Smooth muscle cell of the brain vasculature (primary cell): ENCODE measurements around the gene OSBPL8.

ENCODE experiments used
- DNase-seq: peaks from one replicate; pipeline ENCODE4 v3.0.0-alpha.2; 2012; ENCODE audit warnings: low read depth, low spot score

OSBPL8 gene

GRCh38 chr12:76559400-76560085 lies at the start of gene OSBPL8:
Gene OSBPL8 (minus strand): TSS chr12:76559771. CDS start chr12:76487551, 72,220 bp downstream.
- DNase-seq = peak; percentile 87

- no peak for DNase-seq
Measured at GRCh38 chr12:76608070-76608469, 48.5 kb upstream of the OSBPL8 start.

GRCh38 chr12:76595056-76595455 lies 35.5 kb upstream of the OSBPL8 start:
- DNase-seq = no peak

DNA sequence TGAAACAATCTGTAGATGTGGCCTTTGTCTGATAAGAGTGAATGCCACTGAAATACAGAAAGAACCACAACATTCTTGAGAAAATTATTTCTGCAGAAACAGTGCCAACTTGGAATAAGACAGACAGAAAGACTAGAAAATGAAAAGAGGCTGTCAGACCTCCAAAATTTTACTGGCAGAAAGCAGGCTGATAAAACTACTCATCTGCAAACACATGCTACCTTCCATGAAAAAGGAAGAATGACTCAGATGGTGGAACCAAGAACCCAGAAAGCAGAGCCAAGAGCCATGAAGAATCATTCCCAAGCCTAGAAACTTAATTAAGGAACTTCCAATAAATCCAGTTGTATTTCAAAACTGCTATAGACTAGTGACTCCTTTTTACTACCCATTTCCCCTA lies 31.9 kb upstream of the OSBPL8 start:
- DNase-seq = no peak

DNA sequence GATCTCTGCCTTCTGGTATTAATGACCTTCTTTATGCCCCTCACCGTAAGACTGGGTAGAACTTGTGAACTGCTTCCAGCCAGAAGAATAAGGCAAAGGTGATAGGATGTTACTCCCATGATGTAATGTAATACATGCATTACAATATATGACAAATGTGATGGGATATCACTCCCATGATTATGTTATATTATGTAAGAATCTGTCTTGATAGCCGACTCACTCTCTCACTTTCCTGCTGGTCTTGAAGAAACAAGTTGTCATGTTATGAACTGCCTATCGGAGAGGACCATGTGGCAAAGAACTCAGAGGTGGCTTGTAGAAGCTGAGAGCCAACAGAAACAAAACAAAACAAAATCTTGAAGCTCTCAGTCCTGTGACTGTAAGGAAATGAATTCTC lies 30.6 kb upstream of the OSBPL8 start:
- DNase-seq = no peak

DNA sequence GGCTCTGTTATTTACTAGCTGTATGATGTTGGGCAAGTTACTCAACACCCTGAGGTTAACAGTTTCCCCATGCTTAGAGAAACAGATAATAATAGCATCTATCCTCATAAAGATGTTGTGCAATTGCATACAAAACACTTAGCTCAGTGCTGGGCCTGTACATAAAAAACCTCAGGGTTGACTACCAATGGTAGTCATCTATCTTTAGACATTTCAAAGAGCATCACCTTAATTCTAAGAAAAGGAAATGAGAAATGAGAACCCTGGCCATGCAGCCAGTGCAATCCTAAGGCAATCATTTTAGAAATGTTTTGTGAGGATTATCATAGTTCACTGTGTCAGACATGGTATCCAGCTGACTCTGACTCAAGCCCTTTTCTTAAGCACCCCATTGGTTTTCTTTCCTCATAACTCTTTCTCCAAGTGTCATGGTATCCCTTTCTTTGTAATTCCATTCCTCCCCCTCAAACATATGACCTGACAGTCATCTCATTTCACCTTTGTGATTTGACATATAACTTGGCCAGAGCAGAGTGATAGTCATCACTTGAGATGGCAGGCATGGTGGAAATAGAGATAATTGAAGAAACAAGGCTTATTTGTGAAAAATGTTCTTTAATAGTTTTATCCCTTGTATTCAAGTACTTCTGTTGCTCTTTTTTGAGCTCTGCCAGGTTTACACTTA lies 29.5 kb upstream of the OSBPL8 start:
- DNase-seq = no peak

- no peak for DNase-seq
Measured at GRCh38 chr12:76587428-76588178, 28.0 kb upstream of the OSBPL8 start.

- no peak for DNase-seq
Measured at GRCh38 chr12:76586764-76587395, 27.3 kb upstream of the OSBPL8 start.

DNA sequence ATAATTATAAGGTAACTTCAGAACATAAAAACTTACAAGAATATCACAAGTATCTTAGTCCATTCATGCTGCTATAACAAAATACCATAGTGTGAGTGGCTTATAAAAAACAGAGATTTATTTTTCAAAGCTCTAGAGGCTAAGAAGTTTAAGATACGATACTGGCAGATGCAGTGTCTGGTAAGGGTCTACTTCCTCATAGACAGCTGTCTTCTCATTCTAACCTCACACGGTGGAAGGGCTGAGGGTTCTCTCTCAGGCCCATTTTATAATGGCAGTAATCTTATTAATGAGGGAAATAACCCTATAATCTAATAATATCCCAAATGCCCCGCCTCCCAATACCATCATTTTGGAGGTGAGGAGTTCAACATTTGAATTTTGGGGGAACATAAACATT lies 23.7 kb upstream of the OSBPL8 start:
- no peak for DNase-seq

- no peak for DNase-seq
Measured at GRCh38 chr12:76573840-76574373, 14.3 kb upstream of the OSBPL8 start.

GRCh38 chr12:76571256-76571655 lies 11.7 kb upstream of the OSBPL8 start:
- DNase-seq = no peak

DNA sequence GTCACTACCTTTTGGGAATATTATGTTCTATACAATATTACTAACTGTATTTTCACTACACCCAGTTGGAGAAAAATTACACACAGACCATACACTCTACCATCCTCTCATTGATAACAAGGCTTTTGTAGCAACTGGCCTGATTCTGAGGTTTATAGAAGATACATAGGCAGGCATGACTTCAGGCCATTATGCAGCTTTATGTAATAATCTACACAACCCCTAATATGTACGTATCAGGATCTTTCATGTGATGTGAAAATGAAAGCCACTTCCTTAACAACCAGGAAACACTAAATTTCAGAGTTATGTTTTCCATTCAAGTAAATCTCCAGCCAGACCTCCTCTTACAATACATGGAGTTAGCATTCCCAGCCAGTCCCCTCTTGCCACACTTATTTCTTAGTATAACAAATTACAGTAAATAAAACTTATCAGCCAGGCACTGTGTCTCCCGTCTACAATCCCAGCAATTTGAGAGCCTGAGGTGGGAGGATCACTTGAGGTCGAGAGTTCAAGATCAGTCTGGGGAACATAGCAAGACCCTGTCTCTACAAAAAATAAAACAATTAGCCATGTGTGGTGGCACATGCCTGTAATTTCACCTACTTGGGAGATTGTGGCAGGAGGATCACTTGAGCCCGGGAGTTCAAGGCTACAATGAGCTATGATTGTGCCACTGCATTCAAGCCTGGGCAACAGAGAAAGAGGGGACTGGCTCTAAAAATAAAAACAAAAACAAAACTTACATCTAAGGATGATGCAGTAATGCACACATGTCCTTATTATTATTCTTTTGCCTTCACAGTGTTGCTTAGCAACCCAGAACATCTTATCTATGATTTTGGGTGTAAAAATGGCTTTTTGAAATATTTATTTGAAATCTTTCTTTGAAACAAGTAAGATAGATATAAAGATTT lies 10.4 kb upstream of the OSBPL8 start:
- DNase-seq = no peak

DNA sequence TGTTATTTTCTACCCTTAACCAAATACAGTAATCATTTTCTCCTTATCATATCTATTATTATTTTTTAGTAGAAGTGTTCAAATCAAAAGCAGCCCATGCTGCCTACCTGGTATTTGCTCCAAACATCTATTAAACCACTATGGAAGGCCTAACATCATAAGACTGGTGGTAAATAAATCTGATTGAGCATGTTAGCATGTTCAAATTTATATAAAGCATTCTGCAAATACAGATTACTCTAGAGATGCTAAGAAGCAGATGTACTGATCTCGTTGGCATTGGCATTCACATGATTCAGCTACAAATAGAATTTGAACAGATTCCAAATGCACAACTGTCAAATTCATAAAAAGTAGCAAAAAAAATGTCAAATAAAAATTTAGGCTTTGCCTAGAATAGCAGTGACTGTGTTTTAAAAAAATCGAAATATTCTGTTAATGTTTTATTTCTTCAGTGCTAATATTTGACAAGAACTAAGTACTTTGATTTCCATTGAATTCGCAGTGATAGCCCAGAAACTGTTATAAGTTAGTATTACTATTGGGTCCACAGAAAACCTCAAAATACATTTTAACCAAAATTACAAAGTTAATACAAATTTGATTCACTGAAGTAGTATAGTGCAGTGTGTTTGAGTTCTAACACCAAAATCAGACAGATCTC lies 9.4 kb upstream of the OSBPL8 start:
- no peak for DNase-seq

DNA sequence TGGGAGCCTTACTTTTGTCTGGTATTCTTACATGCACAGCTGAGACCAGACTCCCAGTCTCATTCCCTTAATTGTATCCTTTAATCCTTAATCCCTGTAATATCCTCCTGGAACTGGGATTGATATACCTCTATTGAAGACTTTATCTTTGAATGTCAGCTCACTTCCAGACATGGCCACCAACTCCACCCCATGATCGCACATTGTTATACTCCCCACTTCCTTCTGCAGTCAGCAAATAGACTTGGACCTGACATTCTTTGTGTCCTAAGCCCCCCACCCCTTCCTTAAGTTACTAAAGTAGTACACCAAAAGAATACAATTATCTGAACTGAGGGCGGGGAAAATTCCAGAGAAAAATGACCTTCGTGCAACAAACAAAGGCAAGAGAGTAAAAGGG lies 8.6 kb upstream of the OSBPL8 start:
- DNase-seq = no peak

DNA sequence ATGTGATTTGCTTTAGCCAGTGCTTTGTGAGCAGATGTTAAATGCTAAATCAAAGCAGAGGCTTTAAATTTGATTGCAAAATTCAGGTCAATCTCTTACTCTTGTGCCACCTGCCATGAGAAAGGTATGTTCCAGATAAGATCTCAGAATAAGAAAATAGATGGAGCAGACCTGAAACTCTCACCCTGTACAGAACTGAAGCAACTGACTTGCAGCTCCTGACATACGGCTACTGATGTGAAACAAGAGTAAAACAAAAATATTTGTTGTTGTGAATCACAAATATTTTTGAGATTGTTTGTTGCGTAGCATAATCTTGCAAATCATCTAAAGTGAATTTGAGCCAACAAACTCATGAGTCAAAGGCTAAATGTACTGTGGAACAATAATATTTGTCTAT lies 3.5 kb upstream of the OSBPL8 start:
- DNase-seq = no peak

- DNase-seq = no peak
Measured at GRCh38 chr12:76562130-76562529, 2.6 kb upstream of the OSBPL8 start.

GRCh38 chr12:76560086-76560491 lies 518 bp upstream of the OSBPL8 start:
- DNase-seq = no peak

DNA sequence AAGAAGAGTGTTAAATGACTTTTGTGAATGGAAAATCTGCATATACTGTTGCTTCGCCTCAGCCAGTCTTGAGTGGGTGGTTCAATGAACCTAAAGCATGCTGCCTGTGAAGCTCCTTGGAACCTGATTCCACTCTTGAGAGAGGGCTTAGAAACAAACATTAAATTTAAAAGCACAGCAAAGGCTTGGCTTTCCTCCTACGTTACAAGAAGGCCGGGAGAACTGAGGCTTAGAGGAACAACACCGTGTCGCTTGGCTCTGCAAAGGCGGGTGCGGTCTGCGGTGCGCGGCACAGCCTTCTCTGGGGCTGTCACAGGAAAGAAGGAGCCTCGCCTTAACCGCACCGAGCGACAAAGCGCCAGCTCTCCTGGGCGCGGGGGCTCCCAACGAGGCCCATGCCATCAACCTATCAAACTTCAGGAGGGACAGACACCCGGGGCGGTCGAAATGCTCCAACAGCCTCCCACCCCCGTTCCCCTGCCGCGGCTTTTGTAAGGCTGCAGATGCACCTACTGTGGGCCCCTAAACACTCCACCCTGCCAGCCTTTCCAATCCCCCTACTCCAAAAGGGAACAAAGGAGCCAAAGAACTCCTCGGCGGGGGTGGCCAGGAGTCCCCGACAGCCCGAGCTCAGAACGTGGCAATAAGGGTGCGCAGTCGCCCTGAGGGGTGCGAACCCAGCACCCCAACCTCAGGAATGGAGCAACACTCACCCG lies 729 bp downstream of the OSBPL8 start:
- no peak for DNase-seq

GRCh38 chr12:76556368-76556767 lies 3.2 kb downstream of the OSBPL8 start:
- DNase-seq = no peak

- DNase-seq = no peak
Measured at GRCh38 chr12:76555797-76556196, 3.8 kb downstream of the OSBPL8 start.
